Peyer's patch (tissue), 4 donors: Measurements from ENCODE around the gene C1orf94.

ENCODE experiments used
- CTCF ChIP-seq, 6 experiments: fragments of 450-650 bp in 4 of 6; fragments of 200-600 bp in 2 of 6; sonication (generic) in 1 of 6; IDR thresholded peaks; one replicate each; pipeline ENCODE4 v1.5.1; 2017 to 2019; ENCODE audit warnings: antibody characterized with exemption in 6 of 6, mild to moderate bottlenecking in 3 of 6, moderate library complexity in 1 of 6
- POLR2A ChIP-seq, 2 donors: fragments of 450-650 bp; IDR thresholded peaks; one replicate each; pipeline ENCODE4 v1.5.1; 2017; ENCODE audit warnings: antibody characterized with exemption in 2 of 2, mild to moderate bottlenecking in 2 of 2, moderate library complexity in 2 of 2

DNA sequence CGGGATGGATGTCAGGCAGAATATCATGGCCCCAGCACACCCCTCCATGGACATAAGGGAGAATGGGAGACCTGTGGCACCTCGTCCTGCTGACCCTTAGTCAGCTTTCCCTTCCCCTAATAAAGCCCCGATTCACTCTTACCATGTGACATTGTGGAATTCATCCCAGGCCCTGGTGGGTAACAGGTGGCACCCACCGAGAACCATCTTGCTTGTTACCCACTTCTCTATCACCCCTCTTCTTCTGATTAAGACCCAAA, 44.6 kb upstream of the C1orf94 start:
- no peak for TF ChIP-seq POLR2A (IDR thresholded peaks at IDR 0.05)
- no peak for TF ChIP-seq CTCF (IDR thresholded peaks at IDR 0.05)
